ENCODE data around the gene TBL1X.

The TBL1X gene

DNA sequence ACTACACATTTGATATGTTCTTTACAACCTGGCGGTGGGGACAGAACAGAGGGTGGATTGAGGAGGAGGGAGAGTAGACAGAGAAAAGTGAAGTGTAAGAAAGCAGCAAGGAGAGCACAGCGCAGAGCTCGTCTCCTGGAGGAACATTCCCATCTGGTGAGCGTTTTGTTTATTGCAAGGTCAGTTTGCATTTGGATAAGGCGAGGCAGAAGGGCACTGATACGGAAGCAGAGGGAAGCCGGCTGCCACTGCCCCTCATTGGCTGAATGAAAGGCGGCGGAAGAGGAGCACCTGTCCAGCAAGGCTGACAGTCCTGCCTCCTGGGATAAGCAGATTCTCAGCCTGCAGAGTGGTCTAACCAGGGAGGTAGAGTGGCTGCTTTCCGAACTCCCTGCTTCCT lies 217.6 kb downstream of the TBL1X start:
- no peak overlapping the region for H3K4me3 ChIP-seq (ENCODE audit: low read depth, low read length)
- TF ChIP-seq, protein P1, sequence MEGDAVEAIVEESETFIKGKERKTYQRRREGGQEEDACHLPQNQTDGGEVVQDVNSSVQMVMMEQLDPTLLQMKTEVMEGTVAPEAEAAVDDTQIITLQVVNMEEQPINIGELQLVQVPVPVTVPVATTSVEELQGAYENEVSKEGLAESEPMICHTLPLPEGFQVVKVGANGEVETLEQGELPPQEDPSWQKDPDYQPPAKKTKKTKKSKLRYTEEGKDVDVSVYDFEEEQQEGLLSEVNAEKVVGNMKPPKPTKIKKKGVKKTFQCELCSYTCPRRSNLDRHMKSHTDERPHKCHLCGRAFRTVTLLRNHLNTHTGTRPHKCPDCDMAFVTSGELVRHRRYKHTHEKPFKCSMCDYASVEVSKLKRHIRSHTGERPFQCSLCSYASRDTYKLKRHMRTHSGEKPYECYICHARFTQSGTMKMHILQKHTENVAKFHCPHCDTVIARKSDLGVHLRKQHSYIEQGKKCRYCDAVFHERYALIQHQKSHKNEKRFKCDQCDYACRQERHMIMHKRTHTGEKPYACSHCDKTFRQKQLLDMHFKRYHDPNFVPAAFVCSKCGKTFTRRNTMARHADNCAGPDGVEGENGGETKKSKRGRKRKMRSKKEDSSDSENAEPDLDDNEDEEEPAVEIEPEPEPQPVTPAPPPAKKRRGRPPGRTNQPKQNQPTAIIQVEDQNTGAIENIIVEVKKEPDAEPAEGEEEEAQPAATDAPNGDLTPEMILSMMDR (IDR thresholded peaks at IDR 0.05; ENCODE audit: low read depth, low read length) = 0 out of 2 replicates have a peak, but pooled peaks have one; percentile 14

DNA sequence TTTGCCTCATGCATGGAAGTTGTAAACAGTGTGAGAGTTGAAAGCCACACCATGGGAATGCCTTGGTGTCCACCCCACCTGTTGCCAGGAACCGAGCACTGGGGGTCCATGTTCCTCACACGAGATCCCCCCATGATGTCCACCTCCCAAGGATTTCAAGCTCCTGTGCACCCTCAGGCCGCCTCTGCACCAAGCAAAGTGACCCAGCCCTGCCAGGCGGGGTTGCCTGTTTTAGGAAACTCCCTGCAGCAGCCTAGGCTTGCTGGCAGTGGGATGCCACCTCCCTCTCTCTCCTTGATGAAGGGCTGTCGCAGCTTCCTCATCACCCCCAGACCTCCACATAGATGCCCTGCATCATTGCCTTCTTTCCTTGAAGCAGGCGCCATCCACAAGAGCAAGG lies 218.0 kb downstream of the TBL1X start:
- H3K4me3 ChIP-seq (ENCODE audit: low read depth, low read length) = no peak overlapping the region
- TF ChIP-seq, protein P1 (IDR thresholded peaks at IDR 0.05; ENCODE audit: low read depth, low read length) = no peak

DNA sequence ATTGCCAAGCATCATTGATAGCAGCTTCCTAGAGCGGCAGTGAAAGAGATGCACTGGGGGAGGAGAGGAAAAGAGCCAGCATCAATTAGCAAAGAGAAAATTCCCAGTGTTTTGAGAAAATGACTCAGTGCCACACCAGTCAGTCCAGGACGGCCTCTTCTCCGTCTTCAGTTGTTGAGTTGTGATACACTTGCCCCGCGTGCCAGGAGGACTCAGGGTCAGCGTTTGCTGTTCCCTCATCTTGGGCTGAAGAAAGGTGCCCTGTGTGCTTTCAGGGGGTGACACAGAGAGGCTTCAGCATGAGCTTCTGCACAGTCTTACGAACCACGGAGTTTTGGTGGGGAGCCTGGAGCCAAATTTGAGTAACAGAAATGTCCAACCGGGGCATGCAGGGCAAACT lies 218.5 kb downstream of the TBL1X start:
- TF ChIP-seq, protein P1 (IDR thresholded peaks at IDR 0.05; ENCODE audit: low read depth, low read length) = no peak

DNA sequence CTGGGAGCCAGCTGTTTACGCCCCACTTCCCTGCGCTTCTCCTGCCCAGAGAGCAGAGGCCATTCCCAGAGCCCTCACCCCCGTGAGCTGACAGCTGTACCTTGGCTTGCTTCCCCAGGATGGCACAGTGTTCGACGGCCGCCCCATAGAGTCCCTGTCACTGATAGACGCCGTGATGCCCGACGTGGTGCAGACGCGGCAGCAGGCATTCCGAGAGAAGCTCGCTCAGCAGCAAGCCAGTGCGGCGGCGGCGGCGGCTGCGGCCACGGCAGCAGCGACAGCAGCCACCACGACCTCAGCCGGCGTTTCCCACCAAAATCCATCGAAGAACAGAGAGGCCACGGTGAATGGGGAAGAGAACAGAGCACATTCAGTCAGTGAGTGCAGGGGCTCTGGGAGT lies 223.0 kb downstream of the TBL1X start:
- no peak overlapping the region for H3K4me3 ChIP-seq (ENCODE audit: low read depth, low read length)
- TF ChIP-seq, protein P1 (IDR thresholded peaks at IDR 0.05; ENCODE audit: low read depth, low read length) = no peak

More for the DNA sequence above, 218.5 kb downstream of the TBL1X start:
- no peak overlapping the region for H3K4me3 ChIP-seq (ENCODE audit: low read depth, low read length)

DNA sequence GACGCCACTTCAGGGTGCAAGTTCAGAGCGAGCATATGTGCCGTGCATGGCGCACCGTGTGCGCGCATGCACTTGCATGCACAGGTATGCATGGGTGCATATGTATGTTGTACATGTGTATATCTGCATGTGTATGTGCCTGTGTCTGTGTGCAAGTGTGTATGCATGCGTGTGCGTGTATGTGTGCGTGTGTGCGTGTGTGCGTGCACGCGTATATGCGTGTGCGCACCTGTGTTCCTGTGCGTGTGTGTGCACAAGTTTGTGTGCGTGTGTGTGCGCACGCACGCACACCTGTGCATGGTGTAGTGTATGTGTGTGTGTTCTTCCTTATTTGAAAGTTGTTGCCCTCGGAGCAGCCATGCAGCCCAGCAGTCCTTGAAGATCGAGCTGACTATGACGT lies 224.0 kb downstream of the TBL1X start:
- TF ChIP-seq, protein P1 (IDR thresholded peaks at IDR 0.05; ENCODE audit: low read depth, low read length) = no peak
- no peak overlapping the region for H3K4me3 ChIP-seq (ENCODE audit: low read depth, low read length)

DNA sequence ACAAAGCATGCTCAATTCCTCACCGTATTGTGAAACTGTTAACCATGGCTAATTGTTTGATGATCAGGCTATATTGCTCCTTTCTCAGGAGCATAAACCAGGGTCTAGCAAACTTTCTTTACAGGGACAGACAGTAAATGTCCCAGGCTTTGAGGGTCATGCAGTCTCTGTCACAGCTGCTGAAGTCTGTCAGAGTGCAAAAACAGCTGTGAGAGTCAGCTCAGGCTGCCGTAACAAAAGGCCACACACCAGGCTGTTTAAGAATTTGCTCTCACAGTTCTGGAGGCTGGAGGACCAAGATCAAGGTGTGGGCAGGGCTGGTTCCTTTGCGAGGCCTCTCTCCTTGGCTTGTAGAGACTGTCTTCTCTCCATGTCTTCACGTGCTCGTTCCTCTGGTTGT lies 225.2 kb downstream of the TBL1X start:
- no peak overlapping the region for H3K4me3 ChIP-seq (ENCODE audit: low read depth, low read length)
- TF ChIP-seq, protein P1 (IDR thresholded peaks at IDR 0.05; ENCODE audit: low read depth, low read length) = no peak

DNA sequence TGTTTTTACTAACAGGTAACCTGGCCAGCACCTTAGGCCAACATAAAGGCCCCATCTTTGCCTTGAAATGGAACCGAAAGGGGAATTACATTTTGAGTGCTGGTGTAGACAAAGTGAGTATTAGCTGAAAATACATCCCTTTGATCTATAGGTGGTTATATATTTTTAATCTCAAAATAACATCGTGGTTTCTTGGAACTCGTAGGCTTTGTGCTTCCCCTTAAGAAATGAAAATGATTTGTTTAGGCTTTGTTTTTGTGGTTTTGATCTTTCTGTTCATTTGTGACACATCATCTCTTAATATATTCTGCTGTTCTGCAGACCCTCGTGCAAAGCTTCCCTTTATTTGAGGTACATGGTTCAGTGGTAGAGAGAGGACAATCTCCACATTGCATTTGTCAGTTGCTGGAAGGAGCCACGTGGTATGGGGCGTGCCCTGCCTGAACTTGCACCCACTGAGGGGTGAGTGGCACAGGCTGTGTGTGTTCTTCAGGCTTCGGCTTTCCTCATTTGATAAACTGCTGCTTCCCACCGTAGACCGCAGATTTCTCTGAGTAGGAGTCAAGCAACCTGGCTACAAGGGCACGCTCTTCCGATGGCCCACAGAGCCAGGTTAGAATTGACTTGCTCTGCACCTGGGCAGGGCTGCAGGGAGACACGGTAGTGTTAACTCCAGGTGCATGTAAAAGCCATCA lies 228.6 kb downstream of the TBL1X start:
- TF ChIP-seq, protein P1 (IDR thresholded peaks at IDR 0.05; ENCODE audit: low read depth, low read length) = no peak
- H3K4me3 ChIP-seq (ENCODE audit: low read depth, low read length) = no peak overlapping the region

Data from WI38 (cell line).